ENCODE measurements around the gene AHNAK2. TPM values are rescaled to one million over a fixed set of nuclear protein-coding genes. Genes with fewer than 3 reads are reported as not detected.

Gene AHNAK2
- total and polyA plus RNA-seq, 2 donors from 2014 or later: 1.1 to 72.0 TPM

DNA sequence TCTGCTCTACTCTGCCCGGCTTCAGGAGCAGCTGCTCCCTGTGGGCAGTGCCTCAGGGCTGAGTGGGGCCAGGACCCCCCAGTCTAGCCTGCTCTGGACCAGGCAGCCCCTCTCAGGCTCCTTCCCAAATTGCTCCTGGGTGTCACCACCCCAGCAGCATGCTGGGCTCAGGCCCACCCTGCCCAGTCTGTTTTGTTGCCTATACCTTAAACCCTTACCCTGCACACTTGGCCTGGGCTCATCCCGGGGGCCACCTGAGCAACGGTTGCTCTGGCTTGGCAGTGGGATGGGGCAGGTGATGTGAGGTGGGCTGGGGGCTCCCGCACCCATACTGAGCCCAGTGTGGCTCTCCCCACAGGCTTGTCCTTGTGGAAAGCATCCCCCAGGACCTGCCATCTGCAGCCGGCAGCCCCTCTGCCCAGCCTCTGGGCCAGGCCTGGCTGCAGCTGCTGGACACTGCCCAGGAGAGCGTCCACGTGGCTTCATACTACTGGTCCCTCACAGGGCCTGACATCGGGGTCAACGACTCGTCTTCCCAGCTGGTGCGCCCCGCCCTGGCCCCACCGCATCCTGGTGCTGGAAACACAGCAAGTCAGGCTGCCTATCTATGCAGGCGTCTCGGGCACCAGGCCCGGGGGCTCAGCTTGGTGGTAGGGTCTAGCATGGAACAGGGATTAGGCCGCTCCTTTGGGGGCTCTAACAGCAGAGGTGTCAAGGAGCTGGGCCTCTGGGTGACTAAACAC, 49.6 kb downstream of the AHNAK2 start:
- H3K27ac ChIP-seq (ENCODE audit: low read depth in 2 of 2, low read length in 2 of 2): no peak overlapping the region
- TF ChIP-seq, protein P1, sequence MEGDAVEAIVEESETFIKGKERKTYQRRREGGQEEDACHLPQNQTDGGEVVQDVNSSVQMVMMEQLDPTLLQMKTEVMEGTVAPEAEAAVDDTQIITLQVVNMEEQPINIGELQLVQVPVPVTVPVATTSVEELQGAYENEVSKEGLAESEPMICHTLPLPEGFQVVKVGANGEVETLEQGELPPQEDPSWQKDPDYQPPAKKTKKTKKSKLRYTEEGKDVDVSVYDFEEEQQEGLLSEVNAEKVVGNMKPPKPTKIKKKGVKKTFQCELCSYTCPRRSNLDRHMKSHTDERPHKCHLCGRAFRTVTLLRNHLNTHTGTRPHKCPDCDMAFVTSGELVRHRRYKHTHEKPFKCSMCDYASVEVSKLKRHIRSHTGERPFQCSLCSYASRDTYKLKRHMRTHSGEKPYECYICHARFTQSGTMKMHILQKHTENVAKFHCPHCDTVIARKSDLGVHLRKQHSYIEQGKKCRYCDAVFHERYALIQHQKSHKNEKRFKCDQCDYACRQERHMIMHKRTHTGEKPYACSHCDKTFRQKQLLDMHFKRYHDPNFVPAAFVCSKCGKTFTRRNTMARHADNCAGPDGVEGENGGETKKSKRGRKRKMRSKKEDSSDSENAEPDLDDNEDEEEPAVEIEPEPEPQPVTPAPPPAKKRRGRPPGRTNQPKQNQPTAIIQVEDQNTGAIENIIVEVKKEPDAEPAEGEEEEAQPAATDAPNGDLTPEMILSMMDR (IDR thresholded peaks at IDR 0.05; ENCODE audit: borderline replicate concordance, extremely low read depth, insufficient read depth): no peak
- no peaks in the 10 kb centered on the region for H3K36me3 ChIP-seq (ENCODE audit: control insufficient read depth in 2 of 3, insufficient read depth in 3 of 3, low read length in 3 of 3)
- H3K9me3 ChIP-seq (ENCODE audit: control insufficient read depth in 2 of 3, insufficient read depth in 1 of 3, low read length in 3 of 3): no peaks in the 10 kb centered on the region
- no peak overlapping the region for H3K9ac ChIP-seq (ENCODE audit: low read length in 3 of 3)
- no peak for FAIRE-seq
- H3K27me3 ChIP-seq (ENCODE audit: control insufficient read depth, insufficient read depth, low read length): no peaks in the 10 kb centered on the region
- DNase-seq: peak in 1 of 5 donors; percentile 67
- peaks cover 0 to 2% (median 0%) of the 10 kb centered on the region in 3 donors for H3K4me1 ChIP-seq (ENCODE audit: control insufficient read depth in 2 of 3, insufficient read depth in 2 of 3, low read depth in 1 of 3, low read length in 3 of 3)
- H3K4me3 ChIP-seq (ENCODE audit: low read length in 3 of 3): no peak overlapping the region
- intact Hi-C loops (cut with DNase I): no loop called here

GRCh38 chr14:104927901-104928300, 50.3 kb downstream of the AHNAK2 start:
- peaks cover 0 to 2% (median 0%) of the 10 kb centered on the region in 3 donors for H3K4me1 ChIP-seq (ENCODE audit: control insufficient read depth in 2 of 3, insufficient read depth in 2 of 3, low read depth in 1 of 3, low read length in 3 of 3)
- no peaks in the 10 kb centered on the region for H3K36me3 ChIP-seq (ENCODE audit: control insufficient read depth in 2 of 3, insufficient read depth in 3 of 3, low read length in 3 of 3)
- H3K4me3 ChIP-seq (ENCODE audit: low read length in 3 of 3): no peak overlapping the region
- FAIRE-seq: no peak
- H3K27ac ChIP-seq (ENCODE audit: low read depth in 2 of 2, low read length in 2 of 2): no peak overlapping the region
- TF ChIP-seq, protein P1 (IDR thresholded peaks at IDR 0.05; ENCODE audit: borderline replicate concordance, extremely low read depth, insufficient read depth): no peak
- no peak overlapping the region for H3K9ac ChIP-seq (ENCODE audit: low read length in 3 of 3)
- peak in 1 of 5 donors; percentile 58 for DNase-seq
- intact Hi-C loops (cut with DNase I): no loop called here
- H3K9me3 ChIP-seq (ENCODE audit: control insufficient read depth in 2 of 3, insufficient read depth in 1 of 3, low read length in 3 of 3): no peaks in the 10 kb centered on the region
- H3K27me3 ChIP-seq (ENCODE audit: control insufficient read depth, insufficient read depth, low read length): no peaks in the 10 kb centered on the region

DNA sequence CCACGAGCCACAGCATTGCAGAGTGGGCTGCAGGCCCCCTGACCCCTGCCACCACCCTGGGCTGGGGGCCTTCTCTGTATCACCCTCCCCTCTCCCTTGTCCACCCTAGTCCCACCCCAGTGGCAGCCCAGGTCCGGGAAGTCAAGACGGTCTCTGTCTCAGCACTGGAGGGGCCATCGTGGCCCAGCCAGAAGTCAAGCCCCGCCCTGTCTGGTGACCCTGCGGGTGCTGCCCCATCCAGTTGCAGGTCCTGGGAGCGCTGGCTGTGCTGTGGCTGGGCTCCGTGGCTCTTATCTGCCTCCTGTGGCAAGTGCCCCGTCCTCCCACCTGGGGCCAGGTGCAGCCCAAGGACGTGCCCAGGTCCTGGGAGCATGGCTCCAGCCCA, 50.8 kb downstream of the AHNAK2 start:
- Histone ChIP-seq H3K36me3 (ENCODE audit: control insufficient read depth in 2 of 3, insufficient read depth in 3 of 3, low read length in 3 of 3) (no peaks in the 10 kb centered on the region), H3K4me1 (ENCODE audit: control insufficient read depth in 2 of 3, insufficient read depth in 2 of 3, low read depth in 1 of 3, low read length in 3 of 3) (no peaks in the 10 kb centered on the region), H3K4me3 (ENCODE audit: low read length in 3 of 3) (no peak overlapping the region), H3K9me3 (ENCODE audit: control insufficient read depth in 2 of 3, insufficient read depth in 1 of 3, low read length in 3 of 3) (no peaks in the 10 kb centered on the region), H3K27ac (ENCODE audit: low read depth in 2 of 2, low read length in 2 of 2) (no peak overlapping the region), H3K9ac (ENCODE audit: low read length in 3 of 3) (no peak overlapping the region), H3K27me3 (ENCODE audit: control insufficient read depth, insufficient read depth, low read length) (no peaks in the 10 kb centered on the region)
- FAIRE-seq (no peak), DNase-seq (peak in 1 of 5 donors; percentile 75)
- TF ChIP-seq, protein P1 (IDR thresholded peaks at IDR 0.05; ENCODE audit: borderline replicate concordance, extremely low read depth, insufficient read depth): no peak
- intact Hi-C loops (cut with DNase I): no loop called here
